Activated naive CD4-positive, alpha-beta T cell treated with anti-CD3 and anti-CD28 coated beads, Interleukin-2, amount 50 U/mL, for 72 hours (primary cell): Measurements from ENCODE around the gene CXCR4. TPM values are rescaled to one million over a fixed set of nuclear protein-coding genes. Genes with fewer than 3 reads are reported as not detected.

Experiments used
- ATAC-seq, 2 donors: fragments of 150-1000 bp; cut with Tn5 transposase; 2 replicates each; pipeline ENCODE4 v1.10.0; 2021; ENCODE audit warnings: mild to moderate bottlenecking in 2 of 2, moderate library complexity in 2 of 2
- DNase-seq, 2 donors: peaks; one replicate each; pipeline ENCODE4 v3.0.0; 2021 to 2022; ENCODE audit warnings: low spot score in 2 of 2
- H3K27ac Mint-ChIP-seq, 2 donors: one replicate each; pipeline ENCODE4 v1.8.0; 2022; ENCODE audit warnings: mild to moderate bottlenecking in 2 of 2, mixed read lengths in 2 of 2
- H3K36me3 Mint-ChIP-seq, 2 donors: one replicate each; pipeline ENCODE4 v1.8.0; 2022; ENCODE audit warnings: mixed read lengths in 2 of 2
- H3K9me3 Mint-ChIP-seq, 2 donors: one replicate each; pipeline ENCODE4 v1.8.0; 2022; ENCODE audit warnings: mixed read lengths in 2 of 2
- total RNA-seq, 2 donors: library from RNA; stranded (reverse); gene quantifications; one replicate each; pipeline ENCODE4 v1.2.3, GENCODE V29; 2022

CXCR4 gene
- total RNA-seq, 2 donors from 2014 or later: 104 to 196 TPM

DNA sequence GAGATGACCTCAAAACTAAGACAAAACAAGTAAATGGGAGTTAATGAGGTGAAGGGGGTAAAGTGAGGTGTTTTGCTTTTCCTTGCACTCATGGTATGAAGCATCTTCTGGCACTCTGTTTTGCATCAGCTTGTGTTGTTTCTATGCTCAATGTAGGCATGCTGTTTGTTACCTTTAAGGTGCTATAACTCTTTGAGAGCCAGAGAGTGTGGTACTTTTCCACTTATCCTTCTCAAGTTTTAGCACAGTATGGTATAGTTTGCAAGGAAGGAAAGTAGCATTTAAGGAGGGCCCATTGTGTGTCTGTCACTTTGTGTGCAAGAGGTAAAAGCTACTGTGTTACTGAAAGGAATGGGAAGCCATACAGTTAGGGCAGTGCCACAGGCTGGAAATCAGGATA lies 17.5 kb upstream of the CXCR4 start:
- H3K27ac Mint-ChIP-seq: peak overlapping the region; percentile 88 to 97

DNA sequence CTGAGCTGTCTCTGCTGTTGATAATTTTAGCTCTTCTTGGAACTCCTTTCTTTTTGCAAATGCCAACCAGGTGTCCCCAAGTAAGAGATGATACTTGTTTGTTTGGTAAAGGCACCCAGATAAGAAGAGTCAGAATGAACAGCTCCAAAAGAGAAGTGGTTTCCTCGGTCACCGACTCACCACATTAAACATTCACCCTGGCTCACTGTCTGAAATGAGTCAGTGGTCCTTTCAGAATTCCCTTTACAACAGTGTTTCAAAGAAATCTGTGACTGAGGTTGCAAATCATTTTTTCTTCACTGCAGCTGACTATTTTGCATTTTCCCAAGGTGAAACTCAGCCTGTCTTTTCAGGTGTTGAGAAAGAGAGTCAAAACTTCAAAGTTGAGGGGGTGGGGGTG lies 16.2 kb upstream of the CXCR4 start:
- peak; percentile 68 to 79 for DNase-seq
- peaks cover 10 to 12% of the 10 kb centered on the region in 2 donors for H3K36me3 Mint-ChIP-seq
- ATAC-seq: peak; percentile 58
- peak overlapping the region; percentile 97 for H3K27ac Mint-ChIP-seq
- no peaks in the 10 kb centered on the region for H3K9me3 Mint-ChIP-seq

More for the DNA sequence above, 17.5 kb upstream of the CXCR4 start:
- no peak for ATAC-seq
- H3K36me3 Mint-ChIP-seq: peaks cover 10 to 12% of the 10 kb centered on the region in 2 donors
- no peaks in the 10 kb centered on the region for H3K9me3 Mint-ChIP-seq
- no peak for DNase-seq

DNA sequence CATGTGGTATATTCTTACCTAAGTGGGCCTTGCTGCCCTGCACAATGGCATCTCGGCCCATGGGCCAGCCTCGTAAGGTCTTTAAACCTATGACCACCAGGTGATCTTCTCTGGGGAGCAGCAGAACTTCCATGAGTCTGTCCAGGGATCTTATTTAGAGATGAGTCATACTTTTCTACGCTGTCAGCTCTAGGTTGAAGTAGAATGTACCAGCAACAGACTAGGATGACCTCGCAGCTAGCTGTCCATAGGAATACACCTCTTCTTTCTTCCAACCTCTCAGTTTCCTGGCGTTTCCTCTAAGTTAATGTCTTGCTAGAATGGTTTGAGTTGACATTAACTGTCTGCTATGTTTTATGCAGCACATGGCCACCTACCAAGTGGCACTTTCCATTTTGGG lies 15.6 kb upstream of the CXCR4 start:
- ATAC-seq: no peak
- peaks cover 0 to 4% of the 10 kb centered on the region in 2 donors for H3K9me3 Mint-ChIP-seq
- H3K36me3 Mint-ChIP-seq: peaks cover 10 to 16% of the 10 kb centered on the region in 2 donors
- no peak for DNase-seq
- H3K27ac Mint-ChIP-seq: peak overlapping the region; percentile 97

DNA sequence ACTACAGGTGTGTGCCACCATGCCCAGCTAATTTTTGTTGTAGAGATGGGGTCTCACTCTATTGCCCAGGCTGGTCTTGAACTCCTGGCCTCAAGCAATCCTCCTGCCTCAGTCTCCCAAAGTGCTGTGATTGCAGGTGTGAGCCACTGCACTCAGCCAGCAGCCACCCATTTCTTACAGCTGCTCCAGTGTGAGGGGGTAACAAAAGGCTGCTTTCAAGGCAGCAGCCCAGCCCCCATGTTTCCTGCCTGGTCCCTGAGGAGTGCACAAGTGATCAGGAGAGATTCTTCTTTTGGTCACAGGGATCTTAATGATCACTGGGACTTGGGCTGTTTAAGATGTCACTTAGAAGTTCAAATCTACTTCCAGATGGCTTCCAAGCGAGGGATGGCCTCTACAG lies 15.2 kb upstream of the CXCR4 start:
- peaks cover 10 to 16% of the 10 kb centered on the region in 2 donors for H3K36me3 Mint-ChIP-seq
- H3K9me3 Mint-ChIP-seq: peaks cover 0 to 4% of the 10 kb centered on the region in 2 donors
- peak overlapping the region; percentile 97 for H3K27ac Mint-ChIP-seq
- ATAC-seq: no peak
- DNase-seq: no peak

DNA sequence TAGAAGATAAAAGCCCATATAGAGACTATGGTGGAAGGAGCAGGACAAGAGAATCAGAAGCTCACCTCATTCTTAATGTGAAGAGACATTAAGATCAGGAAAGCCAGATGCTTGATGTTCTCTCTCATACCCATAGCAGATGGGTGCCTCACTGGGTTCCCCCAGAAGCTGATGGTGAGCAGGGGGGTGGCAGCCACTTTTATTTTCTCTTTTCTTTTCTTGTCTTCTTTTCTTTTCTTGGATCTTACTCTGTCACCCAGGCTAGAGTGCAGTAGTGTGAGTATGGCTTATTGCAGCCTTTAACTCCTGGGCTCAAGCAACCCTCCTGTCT lies 14.8 kb upstream of the CXCR4 start:
- peak overlapping the region; percentile 97 for H3K27ac Mint-ChIP-seq
- peaks cover 6 to 13% of the 10 kb centered on the region in 2 donors for H3K36me3 Mint-ChIP-seq
- no peak for DNase-seq
- H3K9me3 Mint-ChIP-seq: peaks cover 0 to 4% of the 10 kb centered on the region in 2 donors
- ATAC-seq: peak; percentile 3 to 30

DNA sequence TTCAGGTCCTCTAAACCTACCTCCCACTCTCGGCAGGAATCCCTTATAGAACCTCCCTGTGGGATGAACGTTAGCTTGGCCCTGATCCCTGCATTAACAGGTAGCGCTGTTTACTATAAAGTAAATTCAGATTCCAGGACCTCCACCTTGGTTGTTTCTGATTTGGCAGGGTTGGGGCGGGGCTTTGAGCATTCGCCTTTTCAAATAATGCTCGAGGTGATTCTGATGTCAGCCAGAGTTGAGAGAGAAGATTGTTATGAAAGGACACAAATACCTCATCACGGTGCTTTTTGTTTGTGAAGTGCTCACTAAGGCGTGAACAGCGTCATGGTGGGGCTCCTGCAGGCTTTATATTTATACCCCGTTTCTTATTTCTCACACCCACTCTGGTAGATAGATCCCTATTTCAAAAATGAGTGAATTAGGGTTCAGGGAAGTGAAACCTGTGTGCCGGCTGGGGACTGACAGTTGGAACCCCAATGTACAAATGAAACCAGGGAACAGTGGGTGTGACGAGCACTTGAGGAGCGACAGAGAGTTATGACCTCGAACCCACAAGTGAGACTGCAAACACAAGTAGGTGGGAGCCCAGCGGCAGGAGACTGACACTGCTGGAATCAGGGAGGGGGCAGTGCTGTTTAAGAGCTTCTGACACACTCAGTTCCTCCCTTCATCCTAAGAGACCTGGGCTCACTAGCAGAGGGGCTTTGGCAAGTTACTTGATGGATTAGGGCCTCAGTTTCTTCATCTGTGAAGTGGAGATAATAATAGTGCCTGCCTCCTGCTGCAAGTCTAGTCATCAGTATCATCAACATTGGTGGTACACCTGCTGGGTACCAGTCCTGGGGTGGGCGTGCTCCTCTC lies 14.2 kb upstream of the CXCR4 start:
- peak; percentile 44 to 65 for ATAC-seq
- Mint-ChIP-seq H3K9me3 (peaks cover 0 to 4% of the 10 kb centered on the region in 2 donors), H3K27ac (peak overlapping the region; percentile 97), H3K36me3 (peaks cover 4 to 7% of the 10 kb centered on the region in 2 donors)
- DNase-seq: peak; percentile 71 to 72

DNA sequence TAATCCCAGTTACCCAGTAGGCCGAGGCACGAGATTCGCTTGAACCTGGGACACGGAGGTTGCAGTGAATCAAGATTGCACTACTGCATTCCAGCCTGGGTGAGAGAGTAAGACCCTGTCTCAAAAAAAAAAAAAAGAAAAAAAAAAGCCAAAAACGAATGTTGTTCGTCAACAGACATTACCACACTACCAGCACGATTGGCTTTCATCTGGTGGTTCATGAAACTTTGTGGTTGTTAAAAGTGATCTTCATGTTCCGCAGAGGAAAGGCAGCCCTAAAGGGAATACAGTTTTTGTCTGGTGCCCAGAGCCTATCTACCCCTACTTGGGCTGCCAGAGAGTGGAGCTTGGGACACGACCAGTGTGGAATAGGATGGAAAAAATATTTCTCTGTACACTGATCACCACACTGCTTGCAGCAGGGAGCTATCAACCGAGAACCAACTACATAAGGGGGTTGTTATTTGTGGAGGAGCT lies 13.6 kb upstream of the CXCR4 start:
- ATAC-seq (peak; percentile 22 to 42), DNase-seq (no peak)
- Mint-ChIP-seq H3K9me3 (peaks cover 0 to 4% of the 10 kb centered on the region in 2 donors), H3K27ac (peak overlapping the region; percentile 97), H3K36me3 (peaks cover 4 to 6% of the 10 kb centered on the region in 2 donors)

DNA sequence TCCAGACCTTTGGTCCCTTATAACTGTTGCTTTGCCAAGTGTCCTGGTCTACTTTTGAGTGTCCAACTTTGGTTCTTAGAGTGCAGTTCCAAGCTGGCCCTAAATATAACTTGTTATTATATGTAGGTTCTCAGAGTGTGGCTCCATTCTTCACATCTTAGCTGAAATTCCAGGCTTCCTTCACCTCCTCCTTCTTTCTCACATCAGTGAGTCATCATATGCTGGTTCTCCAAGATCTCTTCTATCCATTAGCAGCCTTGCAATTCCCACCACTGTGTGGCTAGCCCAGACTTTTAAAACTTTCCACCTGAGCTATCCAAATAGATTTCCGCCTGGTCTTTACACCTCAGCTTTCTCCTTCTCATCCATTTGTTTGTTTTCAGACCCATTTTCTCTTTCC lies 12.6 kb upstream of the CXCR4 start:
- Mint-ChIP-seq H3K9me3 (peaks cover 0 to 4% of the 10 kb centered on the region in 2 donors), H3K27ac (peak overlapping the region; percentile 95 to 97), H3K36me3 (peaks cover 4 to 6% of the 10 kb centered on the region in 2 donors)
- DNase-seq: no peak
- ATAC-seq: no peak

DNA sequence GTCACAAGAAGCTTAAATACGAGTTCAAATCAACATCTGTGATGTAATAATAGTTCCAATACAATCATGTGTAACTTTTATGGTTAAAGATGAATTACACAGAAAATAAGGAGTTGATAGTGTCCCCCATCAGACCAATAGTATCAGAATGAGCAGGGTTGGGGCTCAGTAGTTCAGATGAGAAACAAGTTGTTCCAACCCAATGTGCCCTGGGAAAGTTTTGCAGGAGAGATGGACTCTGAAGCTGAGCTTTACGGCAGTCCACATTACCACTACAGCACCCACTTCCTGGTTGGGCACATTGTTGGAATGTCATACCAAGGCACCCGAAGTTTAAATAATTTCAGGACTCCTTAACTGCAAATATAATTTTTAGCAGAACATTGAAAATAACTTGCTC lies 12.1 kb upstream of the CXCR4 start:
- peak overlapping the region; percentile 79 to 97 for H3K27ac Mint-ChIP-seq
- no peak for ATAC-seq

DNA sequence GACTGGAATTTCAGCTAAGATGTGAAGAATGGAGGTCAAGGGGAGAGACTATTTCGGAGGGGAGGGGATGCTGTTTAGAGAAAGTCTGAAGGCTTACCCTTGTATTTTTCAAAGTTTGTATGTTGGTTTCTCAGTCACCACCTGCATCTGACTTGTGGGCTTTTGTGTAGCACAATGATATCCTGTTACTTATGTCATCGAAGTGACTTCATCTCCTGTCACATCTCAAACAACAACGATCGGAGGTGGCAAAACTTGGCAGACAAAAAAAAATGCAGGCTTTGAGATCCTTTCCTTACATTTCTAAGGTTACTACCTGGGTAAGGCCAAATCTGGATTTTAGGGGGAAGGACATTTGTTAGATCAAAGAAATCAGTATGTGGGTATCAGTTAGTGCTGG lies 11.7 kb upstream of the CXCR4 start:
- Mint-ChIP-seq H3K27ac (peak overlapping the region; percentile 79 to 97), H3K36me3 (peaks cover 4 to 6% of the 10 kb centered on the region in 2 donors), H3K9me3 (peaks cover 0 to 4% of the 10 kb centered on the region in 2 donors)
- ATAC-seq: no peak
- no peak for DNase-seq

More for the DNA sequence above, 12.1 kb upstream of the CXCR4 start:
- no peak for DNase-seq
- peaks cover 4 to 6% of the 10 kb centered on the region in 2 donors for H3K36me3 Mint-ChIP-seq
- peaks cover 0 to 4% of the 10 kb centered on the region in 2 donors for H3K9me3 Mint-ChIP-seq

DNA sequence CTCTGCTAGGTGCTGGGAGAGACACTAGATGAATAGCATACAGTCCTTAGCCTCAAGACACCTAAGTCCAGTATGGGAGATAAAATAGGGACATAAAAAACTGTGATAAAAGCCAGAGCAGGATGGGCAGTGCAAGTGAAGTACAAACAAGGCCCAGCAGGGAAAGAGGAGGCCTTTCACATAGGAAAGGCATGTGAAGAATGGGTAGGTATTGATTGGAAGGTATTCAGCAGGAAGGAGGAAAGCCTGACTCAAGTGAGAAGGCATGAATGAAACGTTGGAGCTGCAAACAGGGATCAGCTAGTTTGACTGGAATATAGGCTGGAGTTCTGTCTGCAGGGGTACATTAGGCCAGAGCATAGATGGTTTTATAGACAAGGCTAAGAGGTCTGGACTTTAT lies 11.0 kb upstream of the CXCR4 start:
- Mint-ChIP-seq H3K36me3 (peaks cover 2 to 6% of the 10 kb centered on the region in 2 donors), H3K9me3 (peaks cover 0 to 4% of the 10 kb centered on the region in 2 donors), H3K27ac (peak overlapping the region; percentile 62 to 97)
- DNase-seq: no peak
- no peak for ATAC-seq

DNA sequence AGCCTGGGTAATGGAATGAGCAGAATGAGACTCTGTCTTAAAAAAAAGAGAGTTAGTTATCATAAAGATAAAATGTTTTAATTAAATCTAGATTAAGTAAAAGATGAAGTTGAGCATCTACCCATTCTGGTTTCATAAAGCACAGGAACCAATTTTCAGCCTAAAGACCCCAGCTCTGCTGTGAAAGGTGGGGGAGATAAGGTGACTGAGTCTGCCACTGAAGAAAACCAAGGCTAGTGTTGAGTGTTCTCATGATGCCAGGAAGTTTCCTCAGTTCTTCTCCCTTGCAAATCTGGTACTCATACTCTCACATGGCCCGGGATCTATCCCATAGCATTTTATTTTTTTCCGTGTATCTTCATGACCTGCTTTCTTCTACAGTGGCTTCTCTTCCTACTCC lies 10.4 kb upstream of the CXCR4 start:
- no peak for DNase-seq
- Mint-ChIP-seq H3K36me3 (peaks cover 0 to 6% of the 10 kb centered on the region in 2 donors), H3K9me3 (peaks cover 0 to 4% of the 10 kb centered on the region in 2 donors), H3K27ac (peak overlapping the region in 1 of 2 donors; percentile 97)
- ATAC-seq: no peak

DNA sequence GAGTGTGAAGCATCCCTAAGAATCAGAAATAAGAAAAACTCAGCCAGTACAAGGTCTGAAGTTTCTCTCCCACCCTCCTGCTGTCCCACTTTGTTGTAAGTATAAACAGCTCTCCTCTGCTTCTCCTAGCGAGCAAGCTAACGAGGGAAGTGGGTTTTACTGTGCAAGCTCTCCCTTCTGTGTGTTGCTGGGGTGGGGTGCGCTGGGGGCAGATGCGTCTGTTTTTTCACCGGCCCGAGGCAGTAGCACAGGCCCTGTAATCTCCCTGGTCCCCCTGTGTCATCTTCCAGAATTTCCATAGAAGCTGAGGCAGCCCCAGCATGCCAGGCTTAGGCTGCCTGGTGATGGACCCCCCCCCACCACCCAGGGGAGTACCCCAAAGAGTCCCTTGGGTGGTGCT lies 9.4 kb upstream of the CXCR4 start:
- H3K36me3 Mint-ChIP-seq: peaks cover 0 to 6% of the 10 kb centered on the region in 2 donors
- no peak for ATAC-seq
- peak overlapping the region in 1 of 2 donors; percentile 60 for H3K27ac Mint-ChIP-seq
- DNase-seq: no peak
- peaks cover 0 to 4% of the 10 kb centered on the region in 2 donors for H3K9me3 Mint-ChIP-seq

DNA sequence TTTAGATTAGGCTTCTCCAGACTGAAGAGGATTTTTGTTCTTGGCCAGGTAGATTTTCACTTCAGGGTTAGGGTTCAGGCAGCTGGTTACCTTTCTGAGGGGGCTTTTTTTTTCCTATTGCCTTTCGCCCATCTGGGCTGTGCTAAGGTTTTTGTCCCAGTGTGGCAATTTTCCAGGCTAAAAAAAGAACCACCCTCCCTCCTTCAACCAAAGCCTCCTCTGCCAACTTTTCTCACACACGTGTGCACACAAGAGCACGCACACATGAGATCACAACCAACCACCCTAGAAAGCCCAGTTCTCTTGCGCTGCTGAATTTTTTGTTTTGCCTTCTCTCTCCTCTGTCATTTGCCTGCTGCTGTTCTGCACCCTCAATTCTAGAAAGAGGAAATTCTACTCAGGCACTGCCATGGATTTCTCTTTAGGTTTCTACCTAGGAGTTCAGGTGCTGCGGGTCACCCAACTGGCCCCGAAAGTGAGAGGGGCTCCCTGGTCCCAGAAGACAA lies 8.5 kb upstream of the CXCR4 start:
- DNase-seq: no peak
- Mint-ChIP-seq H3K36me3 (peaks cover 0 to 6% of the 10 kb centered on the region in 2 donors), H3K27ac (no peak overlapping the region), H3K9me3 (peaks cover 0 to 4% of the 10 kb centered on the region in 2 donors)
- ATAC-seq: no peak

DNA sequence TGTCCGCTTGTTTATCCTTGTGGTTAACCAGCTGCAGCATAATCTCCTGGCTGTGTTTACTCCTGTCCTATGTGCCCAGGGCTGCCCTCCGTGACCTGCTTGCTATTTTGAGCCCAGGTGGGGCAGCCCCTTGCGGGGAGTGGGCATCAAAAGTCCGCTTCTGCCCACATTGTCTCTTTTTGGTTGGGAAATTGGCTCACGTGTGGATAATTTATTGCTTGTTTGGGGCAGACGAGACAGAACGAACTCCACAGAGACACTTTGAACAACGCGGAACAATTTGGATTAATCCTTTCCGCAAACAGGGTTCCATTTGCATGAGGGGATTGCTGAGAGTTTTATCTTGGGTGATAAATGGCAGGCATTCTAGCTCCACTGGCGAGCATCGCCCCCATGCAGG lies 8.1 kb upstream of the CXCR4 start:
- Mint-ChIP-seq H3K27ac (no peak overlapping the region), H3K36me3 (peaks cover 0 to 6% of the 10 kb centered on the region in 2 donors), H3K9me3 (peaks cover 0 to 4% of the 10 kb centered on the region in 2 donors)
- ATAC-seq: no peak
- DNase-seq: no peak

DNA sequence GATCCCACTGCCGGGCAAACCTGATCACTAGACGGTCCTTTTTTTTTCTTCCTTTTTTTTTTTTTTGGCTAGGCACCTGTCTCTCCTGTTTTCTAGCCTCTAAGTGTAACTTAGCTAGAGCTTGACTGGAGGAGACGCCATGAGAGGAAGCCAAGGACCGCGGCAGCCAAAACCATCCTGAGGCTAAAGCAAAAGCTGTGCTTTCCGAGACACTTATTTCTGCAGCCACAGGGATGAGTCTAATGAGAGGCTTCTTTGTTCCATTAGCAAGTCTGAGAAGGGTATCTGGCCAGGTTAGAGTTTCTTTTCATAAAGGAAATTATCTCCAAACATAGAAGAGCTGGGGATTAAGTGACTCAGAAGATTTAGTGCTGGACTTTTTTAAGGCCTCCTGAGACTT lies 7.3 kb upstream of the CXCR4 start:
- Mint-ChIP-seq H3K9me3 (peaks cover 0 to 4% of the 10 kb centered on the region in 2 donors), H3K36me3 (peaks cover 0 to 6% of the 10 kb centered on the region in 2 donors), H3K27ac (no peak overlapping the region)
- ATAC-seq (peak; percentile 22 to 48), DNase-seq (no peak)

DNA sequence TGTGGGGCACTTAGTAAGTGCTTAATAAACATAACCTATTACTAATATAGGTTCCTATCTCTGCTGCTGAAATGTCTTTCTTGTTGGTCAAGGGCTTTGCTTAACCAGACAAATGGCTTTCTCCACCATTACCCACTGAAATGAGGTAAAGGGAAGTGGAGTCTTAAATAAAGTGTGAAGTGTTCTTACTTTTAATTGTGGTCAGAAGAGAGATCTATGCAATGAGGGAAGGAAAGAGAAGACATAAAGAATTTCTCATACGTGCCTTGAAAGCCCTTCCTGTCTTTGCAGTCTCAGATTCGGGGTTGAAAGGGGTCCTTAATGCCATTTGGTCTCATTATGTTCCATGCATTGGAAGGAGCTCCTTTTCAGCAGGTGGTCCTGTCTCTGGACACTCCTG lies 6.9 kb upstream of the CXCR4 start:
- no peak for ATAC-seq
- Mint-ChIP-seq H3K27ac (no peak overlapping the region), H3K9me3 (peaks cover 0 to 4% of the 10 kb centered on the region in 2 donors), H3K36me3 (peaks cover 0 to 6% of the 10 kb centered on the region in 2 donors)
- DNase-seq: no peak
